HG03025 (cell line): Measurements from ENCODE around the gene SH3RF1.

Experiments used
- ATAC-seq: cut with Tn5 transposase; IDR thresholded peaks from one replicate; pipeline ENCODE4 v1.9.1; 2021; ENCODE audit warnings: mild to moderate bottlenecking, moderate library complexity; ENCODE audit not compliant: unreplicated experiment, low FRiP score

Gene SH3RF1

GRCh38 chr4:169051761-169052593, 218.8 kb downstream of the SH3RF1 start:
- ATAC-seq = no peak

GRCh38 chr4:169050881-169051760, 219.6 kb downstream of the SH3RF1 start:
- no peak for ATAC-seq

- no peak for ATAC-seq
Observed at GRCh38 chr4:169050284-169050683, 220.5 kb downstream of the SH3RF1 start.

- ATAC-seq = no peak
Observed at GRCh38 chr4:169048868-169049414, 221.8 kb downstream of the SH3RF1 start.

GRCh38 chr4:169047956-169048355, 222.8 kb downstream of the SH3RF1 start:
- no peak for ATAC-seq

GRCh38 chr4:169045862-169046584, 224.7 kb downstream of the SH3RF1 start:
- ATAC-seq = no peak

GRCh38 chr4:169044714-169045447, 225.9 kb downstream of the SH3RF1 start:
- ATAC-seq = no peak
